ENCODE results near the gene NUP205.

NUP205 gene

DNA sequence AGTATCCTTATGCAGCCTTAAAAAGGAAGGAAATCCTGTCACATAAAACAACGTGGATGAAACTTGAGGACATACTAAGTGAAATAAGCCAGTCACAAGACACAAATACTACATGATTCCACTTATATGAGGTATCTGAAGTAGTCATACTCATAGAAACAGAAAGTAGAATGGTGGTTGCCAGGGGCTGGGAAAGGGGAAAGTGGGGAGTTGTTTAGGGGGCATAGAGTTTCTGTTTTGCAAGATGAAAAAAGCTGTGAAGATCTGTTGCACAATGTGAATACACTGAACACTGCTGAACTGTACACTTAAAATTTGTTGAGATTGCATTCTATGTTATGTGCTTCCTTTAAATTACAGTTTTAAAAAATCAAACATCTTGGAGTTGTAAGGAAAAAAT, 2.9 kb downstream of the NUP205 start:
- H3K4me3 ChIP-seq (ENCODE audit: low read depth, low read length), result no peak overlapping the region
- TF ChIP-seq, protein P1, sequence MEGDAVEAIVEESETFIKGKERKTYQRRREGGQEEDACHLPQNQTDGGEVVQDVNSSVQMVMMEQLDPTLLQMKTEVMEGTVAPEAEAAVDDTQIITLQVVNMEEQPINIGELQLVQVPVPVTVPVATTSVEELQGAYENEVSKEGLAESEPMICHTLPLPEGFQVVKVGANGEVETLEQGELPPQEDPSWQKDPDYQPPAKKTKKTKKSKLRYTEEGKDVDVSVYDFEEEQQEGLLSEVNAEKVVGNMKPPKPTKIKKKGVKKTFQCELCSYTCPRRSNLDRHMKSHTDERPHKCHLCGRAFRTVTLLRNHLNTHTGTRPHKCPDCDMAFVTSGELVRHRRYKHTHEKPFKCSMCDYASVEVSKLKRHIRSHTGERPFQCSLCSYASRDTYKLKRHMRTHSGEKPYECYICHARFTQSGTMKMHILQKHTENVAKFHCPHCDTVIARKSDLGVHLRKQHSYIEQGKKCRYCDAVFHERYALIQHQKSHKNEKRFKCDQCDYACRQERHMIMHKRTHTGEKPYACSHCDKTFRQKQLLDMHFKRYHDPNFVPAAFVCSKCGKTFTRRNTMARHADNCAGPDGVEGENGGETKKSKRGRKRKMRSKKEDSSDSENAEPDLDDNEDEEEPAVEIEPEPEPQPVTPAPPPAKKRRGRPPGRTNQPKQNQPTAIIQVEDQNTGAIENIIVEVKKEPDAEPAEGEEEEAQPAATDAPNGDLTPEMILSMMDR (IDR thresholded peaks at IDR 0.05; ENCODE audit: borderline replicate concordance, insufficient read depth, low read depth, low read length), result no peak

DNA sequence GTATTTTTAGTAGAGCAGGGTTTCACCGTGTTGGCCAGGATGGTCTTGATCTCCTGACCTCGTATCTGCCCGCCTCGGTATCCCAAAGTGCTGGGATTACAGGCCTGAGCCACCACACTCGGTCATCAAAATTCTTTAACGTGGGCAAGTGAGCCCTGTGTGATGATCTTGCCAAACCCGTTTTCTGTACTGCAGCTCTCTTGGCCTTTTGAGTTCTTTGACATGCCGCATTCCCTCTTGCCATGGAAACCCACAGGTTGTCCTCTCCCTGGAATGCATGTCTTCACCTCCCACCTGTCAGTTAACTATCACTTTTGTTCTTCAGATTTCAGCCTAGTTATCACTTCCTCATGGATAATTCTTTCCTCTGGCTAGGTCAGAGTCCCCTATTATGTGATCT, 5.0 kb downstream of the NUP205 start:
- no peak overlapping the region for H3K4me3 ChIP-seq (ENCODE audit: low read depth, low read length)
- TF ChIP-seq, protein P1 (IDR thresholded peaks at IDR 0.05; ENCODE audit: borderline replicate concordance, insufficient read depth, low read depth, low read length), result no peak

DNA sequence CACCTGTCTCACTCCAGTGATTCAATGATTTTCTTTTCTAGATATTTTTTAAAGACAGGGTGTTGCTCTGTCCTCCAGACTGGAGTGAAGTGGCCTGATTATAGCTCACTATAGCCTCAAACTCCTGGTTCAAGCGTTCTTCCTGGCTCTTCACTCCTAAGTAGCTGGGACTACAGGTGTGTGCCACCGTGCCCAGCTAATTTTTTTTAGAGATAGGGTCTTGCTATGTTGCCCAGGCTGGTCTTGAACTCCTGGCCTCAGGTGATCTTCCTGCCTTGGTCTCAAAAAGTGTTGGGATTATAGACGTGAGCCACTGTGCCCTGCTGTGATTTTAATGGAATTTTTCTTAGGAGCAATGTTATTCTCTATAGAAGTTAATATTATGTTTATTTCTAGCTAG, 14.1 kb downstream of the NUP205 start:
- TF ChIP-seq, protein P1 (IDR thresholded peaks at IDR 0.05; ENCODE audit: borderline replicate concordance, insufficient read depth, low read depth, low read length), result no peak
- no peak overlapping the region for H3K4me3 ChIP-seq (ENCODE audit: low read depth, low read length)

DNA sequence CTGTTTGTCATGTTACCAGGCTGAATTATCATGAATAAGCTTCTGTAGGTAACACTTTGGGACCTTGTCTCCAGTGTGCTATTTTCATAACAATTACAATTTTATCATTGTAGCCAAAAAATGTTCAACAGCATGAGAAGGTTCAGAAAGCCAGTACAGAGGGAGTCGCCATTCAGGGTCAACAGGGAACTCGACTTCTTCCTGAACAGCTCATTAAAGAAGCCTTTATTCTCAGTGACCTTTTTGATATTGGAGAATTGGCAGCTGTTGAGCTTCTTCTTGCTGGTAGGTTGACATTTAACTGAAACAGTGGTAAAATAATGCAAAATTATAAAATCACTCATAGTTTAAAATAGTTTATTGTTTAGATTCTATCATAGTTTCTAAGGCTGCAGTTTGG, 15.8 kb downstream of the NUP205 start:
- TF ChIP-seq, protein P1 (IDR thresholded peaks at IDR 0.05; ENCODE audit: borderline replicate concordance, insufficient read depth, low read depth, low read length), result no peak
- H3K4me3 ChIP-seq (ENCODE audit: low read depth, low read length), result no peak overlapping the region

DNA sequence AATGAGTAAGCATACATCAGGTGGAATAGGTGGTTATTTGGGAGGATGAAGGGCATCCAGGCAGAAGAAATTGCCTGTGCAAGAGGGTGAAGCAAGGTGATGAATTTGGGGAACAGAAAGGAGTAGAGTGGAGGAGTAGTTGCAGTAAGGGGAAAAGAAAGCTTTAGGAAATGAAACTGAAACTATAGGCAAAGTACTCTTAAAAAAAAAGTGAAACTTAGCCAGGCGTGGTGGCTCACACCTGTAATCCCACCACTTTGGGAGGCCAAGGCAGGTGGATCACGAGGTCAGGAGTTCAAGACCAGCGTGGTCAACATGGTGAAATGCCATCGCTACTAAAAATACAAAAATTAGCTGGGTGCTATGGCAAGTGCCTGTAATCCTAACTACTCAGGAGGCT, 17.6 kb downstream of the NUP205 start:
- TF ChIP-seq, protein P1 (IDR thresholded peaks at IDR 0.05; ENCODE audit: borderline replicate concordance, insufficient read depth, low read depth, low read length), result no peak
- no peak overlapping the region for H3K4me3 ChIP-seq (ENCODE audit: low read depth, low read length)

DNA sequence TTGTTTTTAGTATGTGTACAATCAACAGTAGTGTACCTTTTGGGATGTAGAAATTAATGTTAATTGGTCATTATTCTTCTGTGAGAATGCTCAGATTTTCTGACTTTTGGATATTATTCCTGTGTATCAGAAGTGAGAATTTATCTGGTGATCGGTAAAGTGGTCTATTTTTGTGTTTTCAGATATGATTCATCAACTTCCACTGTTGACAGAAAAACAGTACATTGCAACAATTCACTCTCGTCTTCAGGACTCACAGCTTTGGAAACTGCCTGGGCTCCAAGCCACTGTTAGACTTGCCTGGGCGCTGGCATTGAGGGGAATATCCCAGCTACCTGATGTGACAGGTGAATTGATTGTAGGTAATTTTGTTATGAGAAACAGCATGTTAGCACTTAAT, 20.9 kb downstream of the NUP205 start:
- TF ChIP-seq, protein P1 (IDR thresholded peaks at IDR 0.05; ENCODE audit: borderline replicate concordance, insufficient read depth, low read depth, low read length), result no peak
- H3K4me3 ChIP-seq (ENCODE audit: low read depth, low read length), result no peak overlapping the region

DNA sequence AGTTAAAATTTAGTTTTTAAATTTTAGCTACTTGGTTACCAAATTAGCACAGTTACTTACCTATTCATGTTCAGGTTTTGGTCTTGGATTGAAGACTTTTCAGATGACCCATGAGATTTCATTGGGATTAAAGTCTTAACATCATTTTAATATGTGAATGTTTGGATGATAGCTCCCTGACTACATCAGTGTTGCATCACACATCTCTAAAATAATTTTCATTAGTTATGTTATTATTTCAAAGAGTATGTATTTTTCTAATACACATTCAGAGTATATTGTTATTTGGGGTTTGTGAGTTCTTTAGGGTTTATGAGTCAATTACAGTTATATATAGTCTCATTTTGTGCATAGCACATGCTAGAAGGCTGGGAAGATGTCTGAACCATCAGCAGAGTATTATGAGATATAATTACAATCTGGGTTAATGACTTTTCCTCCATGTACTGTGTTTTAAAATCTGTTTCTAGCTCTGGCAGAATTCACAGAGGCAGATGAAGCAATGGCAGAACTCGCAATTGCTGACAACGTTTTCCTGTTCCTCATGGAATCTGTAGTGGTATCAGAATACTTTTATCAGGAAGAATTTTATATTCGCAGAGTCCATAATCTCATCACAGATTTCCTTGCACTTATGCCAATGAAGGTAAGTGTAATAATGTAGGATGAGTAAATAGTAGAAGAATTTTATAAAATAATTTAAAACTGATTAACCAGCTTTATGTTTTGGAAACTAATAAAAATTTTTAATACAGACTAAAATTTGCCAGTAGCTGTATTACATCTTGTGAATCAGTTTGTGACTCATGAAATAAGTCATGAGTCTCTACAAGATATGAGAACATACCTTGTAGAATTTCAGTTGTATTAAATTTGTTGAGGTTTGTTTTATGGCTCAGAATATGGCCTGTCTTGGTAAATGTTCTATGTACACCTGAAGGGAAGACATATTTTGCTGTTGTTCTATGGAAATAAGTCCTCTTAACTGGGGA, 26.9 kb downstream of the NUP205 start:
- no peak overlapping the region for H3K4me3 ChIP-seq (ENCODE audit: low read depth, low read length)
- TF ChIP-seq, protein P1 (IDR thresholded peaks at IDR 0.05; ENCODE audit: borderline replicate concordance, insufficient read depth, low read depth, low read length), result no peak

Measured in GM12875 (cell line).